D721Med (cell line): ENCODE measurements around the gene ZFP3.
"Not testable (repeated sequence)": the region's sequence is repeated elsewhere in the genome, so short reads cannot be mapped to it uniquely, and the experiment has no call there.

Experiments
- DNase-seq: peaks from one replicate; pipeline ENCODE4 v3.0.0; 2011; ENCODE audit warnings: low spot score; ENCODE audit not compliant: insufficient read length
- FAIRE-seq: peaks from 2 replicates; lab custom pipeline; 2011; peaks lifted over from hg19 to GRCh38; lab: Jason Lieb, UNC
- TF ChIP-seq, protein P1 (sequence below): IDR thresholded peaks from 2 replicates; pipeline ENCODE4 v1.5.1; 2012; ENCODE audit warnings: mild to moderate bottlenecking, control low read depth; ENCODE audit not compliant: insufficient read depth; ENCODE audit errors: missing control alignments

ZFP3 gene

DNA sequence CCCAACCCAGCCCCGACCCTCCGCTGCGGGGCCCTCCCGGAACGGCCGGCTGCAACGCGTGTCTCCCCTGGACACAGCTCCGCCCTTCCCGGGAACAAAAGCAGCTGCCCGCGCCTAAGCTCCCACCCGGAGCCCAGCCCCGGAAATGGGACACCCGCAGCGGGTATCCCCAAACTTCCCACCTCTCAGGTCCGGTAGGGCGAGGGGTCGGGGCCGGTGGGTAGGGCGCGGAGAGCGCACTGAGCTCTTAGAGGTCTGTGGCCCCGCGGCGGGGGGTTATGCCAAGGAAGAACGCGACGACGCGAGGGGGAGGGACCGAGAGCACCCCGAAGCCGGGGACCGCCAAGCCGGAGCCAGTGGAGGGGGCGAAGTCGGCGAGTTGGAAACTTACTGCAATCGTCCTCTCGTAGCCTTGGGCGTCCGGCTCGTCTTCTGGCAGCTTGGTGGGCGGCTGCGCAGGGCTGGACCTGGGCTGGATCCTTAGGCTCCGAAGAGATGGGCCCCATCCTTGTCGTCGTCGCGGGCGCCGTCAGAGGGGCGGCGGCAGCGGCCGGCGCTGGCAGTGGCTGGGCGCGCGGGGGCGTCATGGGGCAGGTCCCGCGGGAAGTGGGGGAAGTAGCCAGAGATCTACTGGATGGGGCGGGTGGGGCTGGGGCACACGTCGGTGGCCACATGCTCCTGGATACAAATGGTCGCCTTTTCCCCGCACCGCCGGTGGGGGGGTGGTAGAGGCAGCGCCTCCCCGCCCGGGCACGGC is 44.5 kb downstream of the ZFP3 start:
- DNase-seq = no peak
- FAIRE-seq = no peak
- TF ChIP-seq, protein P1, sequence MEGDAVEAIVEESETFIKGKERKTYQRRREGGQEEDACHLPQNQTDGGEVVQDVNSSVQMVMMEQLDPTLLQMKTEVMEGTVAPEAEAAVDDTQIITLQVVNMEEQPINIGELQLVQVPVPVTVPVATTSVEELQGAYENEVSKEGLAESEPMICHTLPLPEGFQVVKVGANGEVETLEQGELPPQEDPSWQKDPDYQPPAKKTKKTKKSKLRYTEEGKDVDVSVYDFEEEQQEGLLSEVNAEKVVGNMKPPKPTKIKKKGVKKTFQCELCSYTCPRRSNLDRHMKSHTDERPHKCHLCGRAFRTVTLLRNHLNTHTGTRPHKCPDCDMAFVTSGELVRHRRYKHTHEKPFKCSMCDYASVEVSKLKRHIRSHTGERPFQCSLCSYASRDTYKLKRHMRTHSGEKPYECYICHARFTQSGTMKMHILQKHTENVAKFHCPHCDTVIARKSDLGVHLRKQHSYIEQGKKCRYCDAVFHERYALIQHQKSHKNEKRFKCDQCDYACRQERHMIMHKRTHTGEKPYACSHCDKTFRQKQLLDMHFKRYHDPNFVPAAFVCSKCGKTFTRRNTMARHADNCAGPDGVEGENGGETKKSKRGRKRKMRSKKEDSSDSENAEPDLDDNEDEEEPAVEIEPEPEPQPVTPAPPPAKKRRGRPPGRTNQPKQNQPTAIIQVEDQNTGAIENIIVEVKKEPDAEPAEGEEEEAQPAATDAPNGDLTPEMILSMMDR = no peak

DNA sequence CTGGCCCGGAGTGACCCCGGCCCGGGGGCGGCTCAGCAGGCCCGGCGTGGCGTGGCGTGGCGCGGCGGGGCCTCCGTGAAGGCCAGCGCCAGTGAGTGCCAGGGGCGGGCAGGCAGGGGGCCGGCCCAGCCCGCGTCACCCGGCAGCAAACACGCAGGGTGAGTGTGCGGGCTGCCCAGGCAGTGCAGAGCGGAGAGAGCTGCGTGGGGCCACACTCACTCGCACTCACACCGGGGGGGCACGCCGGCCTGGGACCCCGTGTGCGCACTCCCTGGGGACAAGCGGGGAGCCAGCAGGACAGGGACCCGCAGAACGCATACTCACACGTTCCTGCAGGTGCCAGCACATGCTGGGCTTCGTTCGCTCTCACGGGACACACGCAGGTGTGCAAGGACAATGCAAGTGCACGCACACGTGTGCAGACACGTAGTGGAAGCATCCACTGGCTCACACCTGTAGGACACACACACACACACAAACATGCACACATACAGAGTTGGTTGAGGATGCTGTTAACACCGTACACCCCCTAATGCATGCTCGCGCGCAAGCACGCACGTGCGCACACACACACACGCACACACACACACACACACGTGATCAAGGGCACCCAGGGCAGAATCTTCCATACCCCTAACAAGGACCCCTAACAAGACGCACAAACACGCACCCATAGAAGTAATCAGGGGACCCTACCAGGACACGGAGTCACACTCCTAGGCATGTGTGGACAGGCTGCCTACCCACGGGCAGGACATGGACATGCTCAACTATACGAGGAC is 45.3 kb downstream of the ZFP3 start:
- DNase-seq (no peak), FAIRE-seq (no peak)
- TF ChIP-seq, protein P1 = no peak

DNA sequence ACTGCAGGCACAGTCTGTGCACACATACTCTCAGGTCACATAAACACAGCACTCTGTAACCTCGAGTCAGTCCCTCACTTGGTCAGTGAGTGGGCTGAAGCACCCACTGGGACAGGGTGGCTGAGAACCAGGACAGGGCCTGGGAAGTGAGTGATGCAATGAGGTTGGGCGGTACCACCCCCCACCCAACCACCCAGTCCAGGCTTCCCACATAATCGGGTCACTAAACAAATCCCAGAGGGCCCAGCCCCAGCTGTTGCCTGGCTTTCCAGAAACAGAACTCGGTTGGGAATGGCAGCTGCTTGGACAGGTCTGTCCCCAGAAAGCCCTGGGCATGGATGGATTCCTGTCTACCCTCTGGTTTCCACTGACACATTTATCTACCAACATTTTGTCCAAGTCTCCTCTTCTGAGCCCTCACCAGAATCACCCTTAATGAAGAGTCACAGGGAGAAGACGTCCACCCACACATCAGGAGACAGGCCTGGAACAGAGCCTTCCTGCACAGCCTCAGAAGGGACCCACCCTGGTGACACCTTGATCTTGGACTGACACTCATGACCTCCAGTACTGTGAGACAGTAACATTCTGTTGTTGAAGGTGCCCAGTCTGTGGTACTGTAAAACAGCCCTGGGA is 46.0 kb downstream of the ZFP3 start:
- not testable (repeated sequence) for DNase-seq, FAIRE-seq

DNA sequence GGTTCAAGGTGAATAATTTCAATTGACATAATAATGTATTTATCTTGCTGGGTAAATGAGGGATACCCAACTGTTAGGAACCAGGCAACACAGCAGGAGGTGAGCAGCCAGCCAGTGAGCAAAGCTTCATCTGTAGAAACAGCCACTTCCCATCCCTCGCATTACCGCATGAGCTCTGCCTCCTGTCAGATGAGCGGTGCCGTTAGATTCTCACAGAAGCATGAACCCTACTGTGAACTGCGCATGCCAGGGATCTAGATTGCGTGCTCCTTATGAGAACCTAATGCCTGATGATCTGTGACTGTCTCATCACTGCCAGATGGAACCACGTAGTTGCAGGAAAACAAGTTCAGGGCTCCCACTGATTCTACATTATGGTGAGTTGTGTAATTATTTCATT is 46.6 kb downstream of the ZFP3 start:
- not testable (repeated sequence) for FAIRE-seq, DNase-seq

DNA sequence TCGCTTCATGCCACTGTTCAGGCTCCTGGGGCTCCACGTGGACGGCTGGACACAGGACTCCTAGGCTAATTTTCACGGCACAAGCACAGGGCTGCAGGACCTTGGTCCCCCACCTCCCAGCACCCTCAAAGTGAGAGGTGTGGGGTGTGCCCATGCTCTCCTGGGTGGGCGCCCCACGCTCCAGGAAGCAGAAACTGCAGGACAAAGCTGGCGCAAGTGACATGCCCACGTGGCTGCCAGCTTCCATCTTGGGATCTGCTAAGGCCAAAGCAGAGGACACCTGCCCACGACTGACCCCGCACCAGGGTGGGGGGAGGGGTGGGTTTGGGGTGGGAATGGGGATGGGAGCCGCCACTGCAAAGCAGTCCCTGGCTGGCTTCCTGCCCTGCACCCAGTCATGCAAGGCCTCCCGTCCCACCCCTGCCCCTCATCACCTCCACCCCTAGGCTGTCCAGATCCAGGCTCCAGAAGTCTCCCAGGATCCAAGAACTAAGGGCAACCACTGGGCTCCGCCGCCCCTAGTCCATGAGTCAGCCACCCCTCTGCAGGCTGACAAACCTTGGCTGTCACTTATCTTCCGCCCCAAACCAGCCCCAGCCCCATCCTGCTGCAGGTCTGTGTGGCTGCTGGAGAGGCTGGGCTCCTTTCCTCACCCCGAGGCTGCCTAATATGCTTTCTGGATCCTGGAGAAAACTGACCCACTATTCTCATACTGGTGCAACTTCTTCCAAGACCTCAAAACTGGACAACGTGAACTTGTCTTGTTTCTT is 48.6 kb downstream of the ZFP3 start:
- DNase-seq (no peak), FAIRE-seq (no peak)
- TF ChIP-seq, protein P1 = no peak

DNA sequence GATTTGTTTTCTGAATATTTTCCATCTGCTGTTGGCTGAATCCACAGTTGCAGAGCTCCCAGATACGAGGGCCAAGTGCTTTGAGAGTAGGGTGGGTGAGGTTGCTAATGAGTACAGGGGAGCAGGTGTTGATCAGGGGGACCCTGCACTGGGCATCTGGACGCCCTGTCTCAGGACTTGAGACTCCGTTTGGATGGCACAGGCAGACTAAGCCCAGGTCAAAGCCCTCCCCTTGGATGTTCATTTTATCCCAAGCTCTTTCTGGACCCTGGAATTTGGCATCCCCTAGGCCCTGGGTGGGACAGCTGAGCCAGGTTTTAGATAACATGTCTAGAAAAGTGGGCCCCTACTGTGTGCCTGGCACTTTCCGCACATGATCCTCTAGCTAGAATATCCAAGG is 49.6 kb downstream of the ZFP3 start:
- TF ChIP-seq, protein P1 = no peak
- no peak for FAIRE-seq
- DNase-seq = no peak

DNA sequence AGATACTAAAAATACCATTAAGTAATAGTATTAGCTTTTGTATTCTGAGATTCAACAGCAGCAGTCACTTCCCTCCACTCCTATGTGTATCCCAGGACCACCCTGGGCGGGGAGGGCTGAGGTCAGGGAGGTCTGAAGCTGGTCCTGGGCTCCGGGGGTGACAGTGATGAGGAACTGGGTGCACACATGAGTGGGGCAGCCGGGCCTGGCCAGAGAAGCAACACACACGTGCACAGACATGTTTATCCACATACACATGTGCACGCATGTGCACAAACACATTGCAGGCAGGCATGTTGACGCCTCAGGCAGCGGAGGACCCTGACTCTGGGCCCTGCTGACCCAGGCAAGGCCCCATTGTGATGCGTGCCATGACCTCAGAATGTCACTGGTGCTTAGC is 50.1 kb downstream of the ZFP3 start:
- not testable (repeated sequence) for DNase-seq, FAIRE-seq

DNA sequence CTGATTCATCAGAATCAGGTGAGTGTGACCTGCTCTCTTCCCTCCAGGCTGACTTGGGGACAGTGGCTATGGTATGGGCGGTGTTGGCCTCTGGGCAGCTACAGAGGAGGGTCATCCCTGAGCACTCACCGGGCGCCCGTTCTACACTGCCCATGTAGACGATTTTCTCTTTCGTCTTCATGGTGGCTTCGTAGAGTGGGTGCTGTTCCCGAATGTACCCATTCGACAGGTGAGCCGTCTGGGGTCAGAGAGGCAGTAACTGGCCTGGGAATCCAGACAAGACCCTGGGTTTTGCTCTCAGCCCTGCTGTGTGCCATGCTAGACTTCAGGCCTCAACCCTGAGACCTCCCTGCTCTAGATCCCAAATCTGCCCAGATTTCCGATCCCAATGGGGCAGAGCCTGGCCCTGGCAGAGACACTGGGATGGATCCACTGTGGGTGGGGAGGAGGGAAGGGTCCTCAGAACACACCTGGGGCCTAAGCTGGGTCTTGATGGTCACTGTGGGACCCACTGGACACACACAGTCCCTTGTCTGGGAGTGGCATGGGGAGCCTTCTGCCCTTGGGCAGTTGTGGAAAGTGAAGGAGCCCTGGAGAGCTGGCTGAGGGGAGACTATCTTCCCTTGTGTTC is 50.8 kb downstream of the ZFP3 start:
- DNase-seq = no peak
- FAIRE-seq = no peak
- TF ChIP-seq, protein P1 = no peak

DNA sequence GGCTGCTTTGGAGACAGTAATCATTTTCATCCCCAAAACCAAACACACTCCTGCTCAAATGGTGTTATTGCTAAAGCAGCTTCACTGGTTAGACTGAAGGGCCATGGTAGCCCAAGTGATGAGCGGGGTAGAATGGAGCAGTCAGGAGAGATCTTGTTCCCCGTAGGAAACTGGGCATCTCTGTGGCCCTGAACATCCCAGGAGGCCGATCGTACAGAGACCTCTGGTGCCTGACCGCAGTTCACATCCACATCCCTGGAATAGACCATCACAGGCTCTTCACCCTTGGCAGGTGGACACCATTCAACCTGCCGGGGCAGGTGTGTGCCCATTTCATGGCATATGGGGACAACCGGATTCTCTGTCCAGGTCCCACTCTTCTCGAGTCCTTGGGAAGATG is 51.5 kb downstream of the ZFP3 start:
- not testable (repeated sequence) for DNase-seq, FAIRE-seq

DNA sequence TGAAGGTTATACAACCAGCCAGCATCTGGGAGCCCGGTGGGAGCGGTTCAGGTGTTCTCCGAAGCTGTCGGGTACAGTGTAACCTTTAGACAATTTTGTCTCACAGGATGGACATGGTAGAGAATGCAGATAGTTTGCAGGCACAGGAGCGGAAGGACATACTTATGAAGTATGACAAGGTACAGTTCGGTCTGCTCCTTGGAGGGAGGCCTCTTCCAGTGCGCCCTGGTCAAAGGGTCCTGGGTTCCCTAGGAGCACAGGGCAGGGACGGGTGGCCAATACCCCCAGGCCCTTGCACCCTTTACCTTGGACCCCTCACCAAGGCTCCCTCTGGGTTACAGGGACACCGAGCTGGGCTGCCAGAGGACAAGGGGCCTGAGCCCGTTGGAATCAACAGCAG is 52.0 kb downstream of the ZFP3 start:
- FAIRE-seq, DNase-seq: not testable (repeated sequence)

DNA sequence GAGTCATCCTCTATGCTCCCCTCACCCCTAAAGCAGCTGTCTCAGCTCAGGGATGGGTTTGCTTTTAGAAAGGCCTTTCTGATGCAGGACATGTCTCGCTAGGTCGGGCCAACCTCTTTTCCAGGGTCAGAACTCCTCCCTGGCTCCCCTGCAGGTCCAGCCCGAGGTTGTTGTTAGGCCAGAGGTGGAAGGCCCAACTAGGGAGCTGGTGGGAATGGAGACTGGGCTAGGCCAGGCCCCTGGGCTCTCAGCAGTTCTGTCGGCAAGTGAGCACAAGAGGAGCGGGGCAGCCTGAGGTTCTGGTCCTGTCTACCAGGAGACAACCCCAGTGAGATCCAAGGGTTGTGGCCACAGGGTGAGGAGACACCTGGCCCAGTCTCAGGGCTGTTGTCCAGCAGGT is 52.4 kb downstream of the ZFP3 start:
- DNase-seq, FAIRE-seq: not testable (repeated sequence)
